Astrocyte of the cerebellum (primary cell): Measurements from ENCODE around the gene PLXND1.

Source experiments
- DNase-seq: peaks from one replicate; pipeline ENCODE4 v3.0.0-alpha.2; 2011; ENCODE audit warnings: low read depth
- H3K4me3 ChIP-seq: 2 replicates; pipeline ENCODE4 v1.5.1; 2011; ENCODE audit warnings: mild to moderate bottlenecking, low read depth, low read length, moderate library complexity
- CTCF ChIP-seq: IDR thresholded peaks from 2 replicates; pipeline ENCODE4 v1.5.1; 2012; ENCODE audit warnings: low read length, low read depth, moderate library complexity, mild to moderate bottlenecking; ENCODE audit errors: missing control alignments
- in situ Hi-C: cut with HindIII; loops from 2 replicates; pipeline ENCODE4 v1.10.0; 2017; ENCODE audit warnings: low sequenced_read_pairs

PLXND1 gene

GRCh38 chr3:129628169-129628522 lies 21.7 kb upstream of the PLXND1 start:
- in situ Hi-C loops, result no loop called here
- TF ChIP-seq CTCF, result no peak
- H3K4me3 ChIP-seq, result no peak overlapping the region
- no peak for DNase-seq

GRCh38 chr3:129627350-129628168 lies 21.1 kb upstream of the PLXND1 start:
- H3K4me3 ChIP-seq, result peak overlapping the region; percentile 31
- in situ Hi-C loops, result no loop called here
- no peak for DNase-seq
- peak; percentile 87 for TF ChIP-seq CTCF

- DNase-seq, result no peak
- H3K4me3 ChIP-seq, result peak overlapping the region; percentile 31
- TF ChIP-seq CTCF, result peak; percentile 3
- in situ Hi-C loops, result no loop called here
Measured at GRCh38 chr3:129626744-129627349, 20.4 kb upstream of the PLXND1 start.

- in situ Hi-C loops, result no loop called here
- no peak for TF ChIP-seq CTCF
- H3K4me3 ChIP-seq, result no peak overlapping the region
- no peak for DNase-seq
Measured at GRCh38 chr3:129625072-129625874, 18.8 kb upstream of the PLXND1 start.

GRCh38 chr3:129624347-129625071 lies 18.0 kb upstream of the PLXND1 start:
- no peak for DNase-seq
- in situ Hi-C loops, result no loop called here
- no peak for TF ChIP-seq CTCF
- no peak overlapping the region for H3K4me3 ChIP-seq

- TF ChIP-seq CTCF, result no peak
- no peak for DNase-seq
- no peak overlapping the region for H3K4me3 ChIP-seq
- in situ Hi-C loops, result no loop called here
Measured at GRCh38 chr3:129623447-129624118, 17.1 kb upstream of the PLXND1 start.
